Measurements from ENCODE around the gene WDR59.

Gene WDR59

DNA sequence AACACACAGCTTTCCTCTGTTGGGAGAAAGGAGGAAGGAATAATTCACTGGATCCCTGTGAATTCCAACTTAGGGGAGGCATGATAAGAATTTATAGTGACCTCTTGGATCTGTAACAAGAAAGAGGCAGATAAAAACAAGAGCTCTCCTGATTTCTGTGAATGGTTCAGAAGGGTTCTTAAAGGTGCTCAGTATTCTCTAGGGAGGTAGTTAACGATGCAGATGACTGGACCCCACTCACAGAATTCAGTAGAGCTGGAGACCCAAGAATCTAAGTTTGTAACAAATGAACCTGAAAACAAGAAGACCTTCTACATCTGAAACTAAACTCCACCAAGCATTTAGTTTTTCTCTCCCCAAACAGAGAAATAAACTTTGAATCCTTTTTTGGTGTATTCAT lies 22.5 kb upstream of the WDR59 start:
- H3K9ac ChIP-seq (ENCODE audit: low read depth, low read length): no peak overlapping the region
- H3K4me1 ChIP-seq (ENCODE audit: insufficient read depth, low read length): peaks cover 4% of the 10 kb centered on the region; the same call in 1 of the 2 replicates
- no peak overlapping the region for H3K27ac ChIP-seq (ENCODE audit: low read length)
- H3K4me3 ChIP-seq (ENCODE audit: low read length): no peak overlapping the region
- peaks cover 13% of the 10 kb centered on the region for H3K36me3 ChIP-seq (ENCODE audit: insufficient read depth, low read depth, low read length)
- H3K9me3 ChIP-seq (ENCODE audit: insufficient read depth, low read depth, low read length): no peaks in the 10 kb centered on the region
- H3K27me3 ChIP-seq (ENCODE audit: insufficient read depth, low read length): no peaks in the 10 kb centered on the region

DNA sequence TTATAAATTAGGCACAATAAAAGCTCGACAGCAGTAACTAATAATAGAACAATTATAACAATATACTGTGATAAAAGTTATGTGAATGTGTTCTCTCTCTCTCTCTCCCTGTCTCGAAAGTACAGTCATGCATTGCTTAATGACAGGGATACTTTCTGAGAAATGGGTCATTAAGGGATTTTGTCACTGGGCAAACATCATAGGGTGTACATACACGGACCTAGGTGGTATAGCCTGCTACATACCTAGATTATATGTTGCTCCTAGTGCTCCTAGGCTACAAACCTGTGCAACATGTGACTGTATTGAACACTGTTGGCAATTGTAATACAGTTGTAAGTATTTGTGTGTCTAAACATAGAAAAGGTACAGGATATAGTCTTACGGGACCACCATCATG lies 20.8 kb upstream of the WDR59 start:
- Histone ChIP-seq H3K27me3 (ENCODE audit: insufficient read depth, low read length) (peaks cover 3% of the 10 kb centered on the region; the same call in 1 of the 2 replicates), H3K27ac (ENCODE audit: low read length) (no peak overlapping the region), H3K9me3 (ENCODE audit: insufficient read depth, low read depth, low read length) (no peaks in the 10 kb centered on the region), H3K36me3 (ENCODE audit: insufficient read depth, low read depth, low read length) (peaks cover 13% of the 10 kb centered on the region), H3K4me1 (ENCODE audit: insufficient read depth, low read length) (peaks cover 7% of the 10 kb centered on the region; the same call in 1 of the 2 replicates), H3K9ac (ENCODE audit: low read depth, low read length) (no peak overlapping the region), H3K4me3 (ENCODE audit: low read length) (no peak overlapping the region)

- H3K4me1 ChIP-seq (ENCODE audit: insufficient read depth, low read length): peaks cover 8% of the 10 kb centered on the region; the same call in 1 of the 2 replicates
- peaks cover 13% of the 10 kb centered on the region for H3K36me3 ChIP-seq (ENCODE audit: insufficient read depth, low read depth, low read length)
These were observed 19.5 kb upstream of the WDR59 start for GRCh38 chr16:75004460-75004859.

DNA sequence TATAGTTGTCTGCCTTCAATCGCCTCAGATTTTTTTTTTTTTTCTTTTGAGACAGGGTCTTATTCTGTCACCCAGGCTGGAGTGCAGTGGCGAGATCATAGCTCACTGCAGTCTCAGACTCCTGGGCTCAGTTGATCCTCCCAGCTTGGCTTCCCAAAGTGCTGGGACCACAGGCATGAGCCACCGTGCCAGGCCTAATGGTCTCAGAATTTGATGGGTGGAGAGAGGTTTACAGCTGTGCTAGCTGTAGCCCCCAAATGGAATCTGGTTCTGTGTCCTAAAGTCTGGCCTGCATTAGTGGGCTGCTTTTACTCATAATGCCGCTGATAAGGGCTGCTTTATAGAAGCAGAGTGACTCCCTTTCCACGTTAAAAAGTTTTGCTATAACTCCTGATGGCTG lies 19.0 kb upstream of the WDR59 start:
- no peak overlapping the region for H3K27ac ChIP-seq (ENCODE audit: low read length)
- no peaks in the 10 kb centered on the region for H3K9me3 ChIP-seq (ENCODE audit: insufficient read depth, low read depth, low read length)
- peaks cover 12% of the 10 kb centered on the region for H3K27me3 ChIP-seq (ENCODE audit: insufficient read depth, low read length)
- no peak overlapping the region for H3K4me3 ChIP-seq (ENCODE audit: low read length)
- no peak overlapping the region for H3K9ac ChIP-seq (ENCODE audit: low read depth, low read length)
- H3K4me1 ChIP-seq (ENCODE audit: insufficient read depth, low read length): peaks cover 8% of the 10 kb centered on the region; the same call in 1 of the 2 replicates
- H3K36me3 ChIP-seq (ENCODE audit: insufficient read depth, low read depth, low read length): peaks cover 13% of the 10 kb centered on the region

More at GRCh38 chr16:75004460-75004859, 19.5 kb upstream of the WDR59 start:
- H3K9ac ChIP-seq (ENCODE audit: low read depth, low read length): no peak overlapping the region
- peaks cover 12% of the 10 kb centered on the region for H3K27me3 ChIP-seq (ENCODE audit: insufficient read depth, low read length)
- no peak overlapping the region for H3K4me3 ChIP-seq (ENCODE audit: low read length)
- H3K9me3 ChIP-seq (ENCODE audit: insufficient read depth, low read depth, low read length): no peaks in the 10 kb centered on the region
- no peak overlapping the region for H3K27ac ChIP-seq (ENCODE audit: low read length)

DNA sequence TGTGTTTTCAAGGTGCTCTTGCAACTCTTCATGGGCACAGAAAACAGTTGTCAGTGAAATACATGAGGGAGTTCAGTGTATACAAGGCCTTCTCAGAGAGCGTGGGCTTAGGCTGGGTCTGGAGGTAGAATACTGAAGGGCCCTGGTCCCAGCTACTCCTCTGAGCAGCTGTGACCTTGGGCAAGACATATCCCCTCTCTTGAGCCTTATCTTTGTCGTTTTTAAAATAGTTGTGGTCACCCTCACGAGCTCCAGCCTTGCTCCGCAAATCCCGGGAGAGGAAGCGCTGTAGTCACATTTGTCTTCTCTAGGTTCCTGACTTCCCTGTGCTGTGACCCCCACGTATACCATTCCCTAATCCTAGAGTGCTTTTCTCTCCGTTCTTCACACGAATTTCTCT lies 17.6 kb upstream of the WDR59 start:
- peaks cover 12% of the 10 kb centered on the region; the same call in 1 of the 2 replicates for H3K4me1 ChIP-seq (ENCODE audit: insufficient read depth, low read length)
- no peaks in the 10 kb centered on the region for H3K9me3 ChIP-seq (ENCODE audit: insufficient read depth, low read depth, low read length)
- H3K9ac ChIP-seq (ENCODE audit: low read depth, low read length): no peak overlapping the region
- peaks cover 13% of the 10 kb centered on the region; the same call in 1 of the 2 replicates for H3K36me3 ChIP-seq (ENCODE audit: insufficient read depth, low read depth, low read length)
- no peak overlapping the region for H3K27ac ChIP-seq (ENCODE audit: low read length)
- no peak overlapping the region for H3K4me3 ChIP-seq (ENCODE audit: low read length)
- H3K27me3 ChIP-seq (ENCODE audit: insufficient read depth, low read length): peaks cover 12% of the 10 kb centered on the region

DNA sequence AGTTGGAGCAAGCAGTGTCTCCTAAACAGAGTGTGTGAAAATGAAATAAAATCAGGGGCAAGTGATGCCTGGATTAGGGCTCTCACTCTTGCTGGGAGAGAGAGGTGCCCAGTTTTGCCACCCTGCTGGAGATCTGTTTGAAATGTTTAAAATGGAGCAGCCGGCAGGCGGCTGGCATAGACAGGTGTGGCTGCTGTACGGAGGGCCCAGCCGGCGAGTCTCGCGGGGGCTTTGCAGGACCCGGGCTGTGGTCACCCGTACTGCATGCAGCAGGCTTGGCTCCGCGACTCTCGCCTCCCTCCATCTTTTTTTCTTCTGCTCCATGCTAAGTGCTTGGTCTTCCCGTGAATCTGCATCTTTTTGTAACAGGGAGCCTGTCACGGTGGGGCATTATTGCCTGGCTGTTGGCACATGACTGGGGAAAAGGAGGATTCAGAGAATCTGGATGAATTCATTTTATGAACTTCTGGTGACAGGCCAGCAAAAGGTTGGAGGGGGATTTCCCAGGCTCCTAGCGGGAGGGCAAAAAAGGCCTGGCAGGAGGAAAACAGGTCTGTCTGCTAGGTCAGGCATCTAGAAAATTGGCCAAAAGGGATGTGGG lies 15.7 kb upstream of the WDR59 start:
- Histone ChIP-seq H3K9ac (ENCODE audit: low read depth, low read length) (peak overlapping the region; percentile 67; the same call in 1 of the 2 replicates), H3K4me1 (ENCODE audit: insufficient read depth, low read length) (peaks cover 12% of the 10 kb centered on the region; the same call in 1 of the 2 replicates), H3K36me3 (ENCODE audit: insufficient read depth, low read depth, low read length) (peaks cover 13% of the 10 kb centered on the region; the same call in 1 of the 2 replicates), H3K9me3 (ENCODE audit: insufficient read depth, low read depth, low read length) (no peaks in the 10 kb centered on the region), H3K27ac (ENCODE audit: low read length) (no peak overlapping the region), H3K27me3 (ENCODE audit: insufficient read depth, low read length) (peaks cover 12% of the 10 kb centered on the region), H3K4me3 (ENCODE audit: low read length) (peak overlapping the region; percentile 92)

- H3K4me3 ChIP-seq (ENCODE audit: low read length): peak overlapping the region; percentile 92
- no peaks in the 10 kb centered on the region for H3K9me3 ChIP-seq (ENCODE audit: insufficient read depth, low read depth, low read length)
- peaks cover 12% of the 10 kb centered on the region; the same call in 1 of the 2 replicates for H3K4me1 ChIP-seq (ENCODE audit: insufficient read depth, low read length)
- H3K9ac ChIP-seq (ENCODE audit: low read depth, low read length): peak overlapping the region; percentile 67; the same call in 1 of the 2 replicates
- H3K36me3 ChIP-seq (ENCODE audit: insufficient read depth, low read depth, low read length): peaks cover 13% of the 10 kb centered on the region; the same call in 1 of the 2 replicates
- H3K27me3 ChIP-seq (ENCODE audit: insufficient read depth, low read length): peaks cover 12% of the 10 kb centered on the region
- H3K27ac ChIP-seq (ENCODE audit: low read length): no peak overlapping the region
These were observed 14.9 kb upstream of the WDR59 start for GRCh38 chr16:74999609-75000480.

- Histone ChIP-seq H3K27ac (ENCODE audit: low read length) (no peak overlapping the region), H3K4me1 (ENCODE audit: insufficient read depth, low read length) (peaks cover 12% of the 10 kb centered on the region; the same call in 1 of the 2 replicates)
These were observed 14.3 kb upstream of the WDR59 start for GRCh38 chr16:74999219-74999608.

GRCh38 chr16:74998481-74999218 lies 13.7 kb upstream of the WDR59 start, which contains the start of gene ZNRF1:
Gene ZNRF1 (plus strand): TSS chr16:74999024. CDS start chr16:74999672, 648 bp downstream.
- Histone ChIP-seq H3K4me3 (ENCODE audit: low read length) (peak within 1 kb of the TSS; percentile 92), H3K27ac (ENCODE audit: low read length) (peak within 1 kb of the TSS; percentile 36), H3K27me3 (ENCODE audit: insufficient read depth, low read length) (peaks cover 12% of the 10 kb centered on the region), H3K9me3 (ENCODE audit: insufficient read depth, low read depth, low read length) (no peaks in the 10 kb centered on the region), H3K9ac (ENCODE audit: low read depth, low read length) (peak within 1 kb of the TSS; percentile 67; the same call in 1 of the 2 replicates), H3K4me1 (ENCODE audit: insufficient read depth, low read length) (peaks cover 12% of the 10 kb centered on the region; the same call in 1 of the 2 replicates), H3K36me3 (ENCODE audit: insufficient read depth, low read depth, low read length) (peaks cover 6% of the 10 kb centered on the region; the same call in 1 of the 2 replicates)

More at GRCh38 chr16:74999219-74999608, 14.3 kb upstream of the WDR59 start:
- Histone ChIP-seq H3K9ac (ENCODE audit: low read depth, low read length) (peak overlapping the region; percentile 67; the same call in 1 of the 2 replicates), H3K9me3 (ENCODE audit: insufficient read depth, low read depth, low read length) (no peaks in the 10 kb centered on the region), H3K27me3 (ENCODE audit: insufficient read depth, low read length) (peaks cover 12% of the 10 kb centered on the region), H3K4me3 (ENCODE audit: low read length) (peak overlapping the region; percentile 92), H3K36me3 (ENCODE audit: insufficient read depth, low read depth, low read length) (peaks cover 11% of the 10 kb centered on the region; the same call in 1 of the 2 replicates)

DNA sequence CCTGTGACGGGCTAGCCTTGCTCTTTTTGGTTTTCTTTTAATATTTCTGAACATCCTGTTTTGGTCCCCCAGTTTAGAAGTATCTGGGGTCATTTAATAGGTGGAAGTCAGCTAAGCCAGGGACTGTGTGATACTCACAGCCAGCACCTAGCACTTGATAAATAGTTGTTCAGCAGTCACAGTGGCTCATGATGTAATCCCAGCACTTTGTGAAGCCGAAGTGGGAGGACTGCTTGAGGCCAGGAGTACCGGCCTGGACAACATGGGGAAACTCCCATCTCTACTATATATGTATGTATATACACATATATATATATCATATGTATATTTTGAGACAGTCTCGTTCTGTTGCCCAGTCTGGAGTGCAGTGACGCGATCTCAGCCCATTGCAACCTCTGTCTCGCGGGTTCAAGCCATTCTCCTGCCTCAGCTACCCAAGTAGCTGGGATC lies 12.1 kb upstream of the WDR59 start:
- H3K27me3 ChIP-seq (ENCODE audit: insufficient read depth, low read length): peaks cover 12% of the 10 kb centered on the region
- H3K27ac ChIP-seq (ENCODE audit: low read length): no peak overlapping the region
- peaks cover 14% of the 10 kb centered on the region; the same call in 1 of the 2 replicates for H3K4me1 ChIP-seq (ENCODE audit: insufficient read depth, low read length)
- no peak overlapping the region for H3K9ac ChIP-seq (ENCODE audit: low read depth, low read length)
- no peak overlapping the region for H3K4me3 ChIP-seq (ENCODE audit: low read length)
- no peaks in the 10 kb centered on the region for H3K9me3 ChIP-seq (ENCODE audit: insufficient read depth, low read depth, low read length)
- no peaks in the 10 kb centered on the region for H3K36me3 ChIP-seq (ENCODE audit: insufficient read depth, low read depth, low read length)

DNA sequence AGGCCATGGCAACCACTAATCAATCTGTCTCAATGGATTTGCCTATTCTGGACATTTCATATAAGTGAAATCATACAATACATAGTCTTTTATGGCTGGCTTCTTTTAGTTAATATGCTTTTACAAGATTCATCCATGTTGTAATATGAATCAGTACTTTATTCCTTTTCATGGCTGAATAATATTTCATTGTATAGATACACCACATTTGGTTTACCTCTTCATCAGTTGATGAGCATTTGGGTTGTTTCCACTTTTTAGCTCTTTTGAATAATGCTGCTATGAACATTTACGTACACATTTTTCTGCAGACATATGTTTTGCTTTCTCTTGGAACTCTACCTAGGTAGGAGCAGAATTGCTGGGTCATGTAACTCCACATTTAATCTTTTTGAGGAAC lies 11.1 kb upstream of the WDR59 start:
- no peak overlapping the region for H3K4me3 ChIP-seq (ENCODE audit: low read length)
- H3K27me3 ChIP-seq (ENCODE audit: insufficient read depth, low read length): peaks cover 12% of the 10 kb centered on the region
- H3K4me1 ChIP-seq (ENCODE audit: insufficient read depth, low read length): peaks cover 21% of the 10 kb centered on the region
- H3K36me3 ChIP-seq (ENCODE audit: insufficient read depth, low read depth, low read length): no peaks in the 10 kb centered on the region
- H3K9ac ChIP-seq (ENCODE audit: low read depth, low read length): no peak overlapping the region
- no peak overlapping the region for H3K27ac ChIP-seq (ENCODE audit: low read length)
- H3K9me3 ChIP-seq (ENCODE audit: insufficient read depth, low read depth, low read length): no peaks in the 10 kb centered on the region
